NCI-H82 treated with DMSO at 0.1 percent for 48 hours (cell line): ENCODE results near the gene FERMT3.

Experiments
- DNase-seq: peaks from one replicate; lab custom pipeline; 2025; ENCODE audit not compliant: unreplicated experiment; lab: John Stamatoyannopoulos, UW

FERMT3 gene

DNA sequence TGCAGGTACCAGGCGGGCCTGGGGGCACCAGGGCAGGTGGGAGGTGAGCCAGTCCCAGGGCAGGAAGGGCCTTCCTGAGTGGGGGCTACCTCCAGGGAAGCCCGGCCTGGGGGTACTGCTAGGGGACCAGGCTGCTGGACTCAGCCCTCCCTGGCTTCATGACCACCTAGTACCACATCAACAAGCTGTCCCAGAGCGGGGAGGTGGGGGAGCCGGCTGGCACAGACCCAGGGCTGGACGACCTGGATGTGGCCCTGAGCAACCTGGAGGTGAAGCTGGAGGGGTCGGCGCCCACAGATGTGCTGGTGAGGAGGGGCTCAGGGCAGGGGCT is 12.8 kb downstream of the FERMT3 start:
- DNase-seq, result no peak

DNA sequence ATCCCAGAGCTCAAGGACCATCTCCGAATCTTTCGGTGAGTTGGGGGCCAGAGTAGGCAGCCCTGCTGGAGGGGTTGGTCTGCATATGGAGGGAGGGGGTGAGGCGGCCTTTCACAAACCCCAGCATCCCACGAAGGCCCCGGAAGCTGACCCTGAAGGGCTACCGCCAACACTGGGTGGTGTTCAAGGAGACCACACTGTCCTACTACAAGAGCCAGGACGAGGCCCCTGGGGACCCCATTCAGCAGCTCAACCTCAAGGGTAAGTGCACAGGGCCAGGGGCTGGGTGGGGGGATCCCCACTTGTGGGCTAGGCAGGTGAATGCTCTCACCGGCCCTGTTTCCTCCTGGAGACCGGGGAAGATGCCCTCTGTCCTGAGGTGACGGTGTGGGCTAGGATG is 13.2 kb downstream of the FERMT3 start:
- DNase-seq, result no peak

DNA sequence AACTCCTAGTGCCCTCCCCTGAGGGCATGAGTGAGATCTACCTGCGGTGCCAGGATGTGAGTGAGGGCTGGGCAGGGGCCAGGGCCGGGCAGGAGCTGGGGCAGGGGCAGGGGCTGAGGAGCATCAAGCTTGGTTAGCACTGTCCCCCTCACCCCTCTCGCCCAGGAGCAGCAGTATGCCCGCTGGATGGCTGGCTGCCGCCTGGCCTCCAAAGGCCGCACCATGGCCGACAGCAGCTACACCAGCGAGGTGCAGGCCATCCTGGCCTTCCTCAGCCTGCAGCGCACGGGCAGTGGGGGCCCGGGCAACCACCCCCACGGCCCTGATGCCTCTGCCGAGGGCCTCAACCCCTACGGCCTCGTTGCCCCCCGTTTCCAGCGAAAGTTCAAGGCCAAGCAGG is 13.8 kb downstream of the FERMT3 start:
- DNase-seq, result no peak

DNA sequence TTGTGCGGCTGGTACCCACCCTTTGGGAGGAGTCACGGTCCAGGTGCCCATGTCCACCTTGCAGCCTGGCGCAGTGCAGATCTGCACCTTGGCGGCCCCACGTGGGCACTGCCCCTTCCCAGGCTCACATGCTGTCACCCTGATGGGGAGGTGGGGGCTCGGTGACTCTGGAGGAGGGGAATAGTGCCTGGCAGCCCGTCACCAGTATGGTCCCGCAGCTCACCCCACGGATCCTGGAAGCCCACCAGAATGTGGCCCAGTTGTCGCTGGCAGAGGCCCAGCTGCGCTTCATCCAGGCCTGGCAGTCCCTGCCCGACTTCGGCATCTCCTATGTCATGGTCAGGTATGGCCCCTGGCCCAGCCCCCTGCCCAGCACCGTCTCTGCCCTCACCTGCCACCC is 14.3 kb downstream of the FERMT3 start:
- no peak for DNase-seq

DNA sequence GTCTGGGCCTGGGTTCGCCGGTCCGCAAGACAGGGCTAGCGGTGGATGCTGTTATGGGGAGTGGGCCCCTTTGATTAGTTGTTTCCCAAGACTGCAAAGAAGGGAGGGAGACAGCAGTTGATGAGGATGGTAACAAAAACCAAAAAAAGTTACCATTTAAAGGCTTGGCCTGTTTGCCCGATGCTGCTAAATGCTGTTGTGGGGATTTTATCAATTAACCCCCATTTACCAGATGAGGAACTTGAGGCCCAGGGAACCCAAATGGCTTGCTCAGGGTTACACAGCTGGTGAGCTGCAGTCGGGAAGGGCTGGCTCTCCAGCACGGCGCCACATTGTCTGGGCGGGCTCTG is 16.1 kb downstream of the FERMT3 start:
- no peak for DNase-seq

DNA sequence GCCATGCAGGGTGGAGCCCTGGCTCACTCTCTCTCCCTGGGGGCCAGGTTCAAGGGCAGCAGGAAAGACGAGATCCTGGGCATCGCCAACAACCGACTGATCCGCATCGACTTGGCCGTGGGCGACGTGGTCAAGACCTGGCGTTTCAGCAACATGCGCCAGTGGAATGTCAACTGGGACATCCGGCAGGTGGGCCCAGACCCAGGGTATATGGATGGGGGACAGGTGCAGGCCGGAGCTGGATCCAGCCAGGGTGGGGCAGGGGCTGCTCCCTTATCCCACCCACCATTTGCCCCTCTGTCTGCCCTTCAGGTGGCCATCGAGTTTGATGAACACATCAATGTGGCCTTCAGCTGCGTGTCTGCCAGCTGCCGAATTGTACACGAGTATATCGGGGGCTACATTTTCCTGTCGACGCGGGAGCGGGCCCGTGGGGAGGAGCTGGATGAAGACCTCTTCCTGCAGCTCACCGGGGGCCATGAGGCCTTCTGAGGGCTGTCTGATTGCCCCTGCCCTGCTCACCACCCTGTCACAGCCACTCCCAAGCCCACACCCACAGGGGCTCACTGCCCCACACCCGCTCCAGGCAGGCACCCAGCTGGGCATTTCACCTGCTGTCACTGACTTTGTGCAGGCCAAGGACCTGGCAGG is 16.6 kb downstream of the FERMT3 start:
- no peak for DNase-seq

DNA sequence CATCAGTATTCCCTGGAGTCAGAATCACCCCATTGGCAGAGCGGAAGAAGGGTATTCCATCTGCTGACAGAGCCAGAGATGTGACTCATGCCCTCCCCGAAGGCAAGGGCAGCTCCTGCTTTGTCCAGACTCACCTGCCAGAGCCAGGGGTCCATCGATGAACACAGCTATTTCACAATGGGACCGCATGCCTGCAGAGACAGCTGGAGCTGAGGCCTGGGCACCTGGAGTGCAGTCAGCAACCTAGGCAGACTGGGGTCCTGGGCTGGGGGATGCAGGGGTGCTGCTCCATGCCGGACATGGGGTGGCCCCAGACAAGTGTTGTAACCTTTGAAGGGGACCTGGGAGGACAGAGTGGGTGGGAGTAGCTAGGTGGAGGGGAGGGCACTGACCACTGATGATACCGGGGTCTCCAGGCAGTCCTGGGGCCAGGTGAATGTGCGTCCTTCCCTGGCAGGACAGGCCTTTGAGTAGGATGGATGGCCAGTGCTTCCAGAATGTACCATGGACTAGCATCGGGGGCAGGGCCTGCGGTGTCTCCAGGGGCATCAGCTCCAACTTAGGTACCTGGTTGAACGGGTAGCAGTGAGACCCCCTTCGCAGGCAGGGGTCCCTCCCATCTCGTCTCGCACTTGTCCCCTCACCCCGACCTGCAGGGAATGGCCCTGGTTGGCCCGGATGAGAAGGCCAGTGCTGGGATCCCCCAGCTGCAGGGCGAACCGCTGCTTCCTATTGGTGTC is 17.8 kb downstream of the FERMT3 start:
- DNase-seq, result no peak

DNA sequence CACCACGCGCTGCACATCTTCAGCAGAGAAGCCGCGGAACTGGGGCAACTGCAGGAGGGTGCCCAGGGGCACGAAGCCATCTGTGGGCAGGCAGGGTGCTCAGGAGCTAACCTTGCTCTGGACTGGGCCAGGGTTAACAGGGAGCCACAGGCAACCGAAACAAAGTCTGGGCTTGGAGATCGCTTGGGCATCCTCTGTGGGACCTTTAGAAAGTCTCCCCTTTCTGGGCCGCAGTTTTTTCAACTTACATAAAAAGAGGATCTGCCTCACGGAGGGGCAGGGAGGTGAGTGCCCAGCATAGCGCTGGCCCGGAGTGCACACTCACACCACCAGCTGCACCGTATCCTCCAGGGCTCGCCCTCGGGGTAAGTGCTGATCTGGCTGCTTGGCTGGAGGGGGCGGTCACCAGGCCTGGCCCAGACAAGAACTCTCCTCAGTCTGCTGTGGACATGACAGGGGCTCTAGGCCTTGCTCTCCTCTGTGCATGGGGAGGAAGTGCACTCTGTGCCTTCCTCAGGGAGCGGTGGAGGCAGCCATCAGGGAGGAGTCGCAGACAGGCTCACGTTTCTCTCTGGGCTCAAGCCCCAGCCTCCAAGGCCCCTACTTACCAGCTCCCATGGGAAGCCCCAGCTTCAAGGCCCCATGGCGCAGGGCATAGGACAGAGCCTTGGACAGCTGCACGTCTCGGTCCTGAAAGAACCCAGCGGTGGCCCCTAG is 18.5 kb downstream of the FERMT3 start:
- no peak for DNase-seq

DNA sequence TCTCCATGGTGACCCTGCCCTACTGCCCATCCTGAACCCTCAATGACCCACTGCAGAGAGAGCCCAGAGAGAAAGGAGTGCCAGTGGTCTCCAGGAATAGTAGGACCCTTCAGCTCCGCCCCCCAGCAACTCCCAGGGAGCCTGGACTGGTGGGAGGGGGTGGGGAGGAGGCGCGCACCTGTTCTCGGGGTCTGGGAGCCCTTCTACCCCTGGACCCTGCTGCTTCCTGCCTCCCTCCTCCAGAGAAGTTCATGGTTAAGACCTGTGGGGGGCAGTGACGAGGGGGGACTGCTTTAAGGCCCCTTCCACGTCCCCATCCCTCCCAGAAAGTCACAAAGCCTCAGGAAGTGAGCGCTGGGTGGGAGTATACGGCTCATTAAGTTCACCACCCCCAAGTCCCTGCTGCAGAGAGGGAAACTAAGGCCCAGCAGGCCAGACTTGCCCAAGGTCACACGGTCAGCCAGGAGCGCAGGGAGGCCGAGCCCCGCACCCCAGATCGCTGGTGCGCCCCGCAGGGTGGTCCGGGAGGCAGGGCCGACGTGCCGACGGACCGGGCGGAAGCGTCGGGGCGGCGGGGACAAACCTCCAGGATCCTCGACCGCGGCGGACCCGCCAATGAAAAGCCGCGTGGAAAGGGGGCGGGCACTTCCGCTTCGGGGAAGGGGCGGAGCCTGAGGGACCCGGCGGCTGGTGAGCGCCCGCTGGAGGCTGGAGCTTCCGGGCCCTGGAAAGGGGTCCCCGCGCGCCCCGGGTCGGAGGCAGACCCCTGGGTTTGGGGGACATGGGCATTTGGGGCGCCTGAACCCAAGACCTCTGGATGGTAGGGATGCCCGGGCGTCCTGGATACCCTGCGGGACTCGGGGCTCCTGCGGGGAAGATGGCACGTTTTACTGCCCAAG is 19.3 kb downstream of the FERMT3 start, which contains the start of the genes NUDT22 and TRPT1:
TSS of gene NUDT22 (plus strand) at position 667 of the 899 bp plus-strand sequence. CDS start 379 bp downstream, outside the sequence.
TSS of gene TRPT1 (minus strand) at position 579 of the 899 bp plus-strand sequence. CDS start at position 253, 326 bp downstream.
- peak; percentile 32 for DNase-seq

DNA sequence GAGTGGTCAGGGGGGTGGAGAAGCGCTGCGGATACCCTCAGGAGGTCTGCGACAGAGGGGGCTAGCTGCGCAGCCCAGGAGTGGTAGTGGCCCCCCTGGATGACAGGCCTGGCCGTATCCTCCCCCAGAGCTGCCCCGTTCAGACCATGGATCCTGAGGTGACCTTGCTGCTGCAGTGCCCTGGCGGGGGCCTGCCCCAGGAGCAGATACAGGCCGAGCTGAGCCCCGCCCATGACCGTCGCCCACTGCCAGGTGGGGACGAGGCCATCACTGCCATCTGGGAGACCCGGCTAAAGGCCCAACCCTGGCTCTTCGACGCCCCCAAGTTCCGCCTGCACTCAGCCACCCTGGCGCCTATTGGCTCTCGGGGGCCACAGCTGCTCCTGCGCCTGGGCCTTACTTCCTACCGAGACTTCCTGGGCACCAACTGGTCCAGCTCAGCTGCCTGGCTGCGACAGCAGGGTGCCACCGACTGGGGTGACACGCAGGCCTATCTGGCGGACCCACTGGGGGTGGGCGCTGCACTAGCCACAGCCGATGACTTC is 20.1 kb downstream of the FERMT3 start:
- DNase-seq, result no peak

DNA sequence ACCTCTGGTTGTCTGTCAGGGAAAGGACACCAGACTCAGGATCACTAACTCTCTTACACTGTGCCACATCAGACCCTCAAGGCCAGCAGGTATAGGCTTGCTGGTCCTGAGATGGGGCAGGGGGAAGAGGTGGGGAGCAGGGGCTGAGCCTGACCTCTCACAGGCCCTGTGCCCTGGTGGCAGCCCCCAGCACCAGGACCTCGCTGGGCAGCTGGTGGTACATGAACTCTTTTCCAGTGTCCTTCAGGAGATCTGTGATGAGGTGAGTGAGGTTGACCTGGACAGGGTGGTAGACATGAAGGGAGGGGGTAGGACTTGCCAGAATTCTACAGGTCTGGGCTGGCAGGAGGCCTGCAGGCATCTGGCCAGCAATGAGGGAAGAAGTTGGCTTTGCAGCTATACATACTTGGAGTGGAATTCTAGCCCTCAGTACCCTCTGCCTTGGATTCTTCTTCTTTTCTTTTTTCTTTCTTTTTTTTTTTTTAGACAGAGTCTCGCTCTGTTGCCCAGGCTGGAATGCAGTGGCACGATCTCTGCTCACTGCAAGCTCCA is 21.0 kb downstream of the FERMT3 start:
- no peak for DNase-seq

DNA sequence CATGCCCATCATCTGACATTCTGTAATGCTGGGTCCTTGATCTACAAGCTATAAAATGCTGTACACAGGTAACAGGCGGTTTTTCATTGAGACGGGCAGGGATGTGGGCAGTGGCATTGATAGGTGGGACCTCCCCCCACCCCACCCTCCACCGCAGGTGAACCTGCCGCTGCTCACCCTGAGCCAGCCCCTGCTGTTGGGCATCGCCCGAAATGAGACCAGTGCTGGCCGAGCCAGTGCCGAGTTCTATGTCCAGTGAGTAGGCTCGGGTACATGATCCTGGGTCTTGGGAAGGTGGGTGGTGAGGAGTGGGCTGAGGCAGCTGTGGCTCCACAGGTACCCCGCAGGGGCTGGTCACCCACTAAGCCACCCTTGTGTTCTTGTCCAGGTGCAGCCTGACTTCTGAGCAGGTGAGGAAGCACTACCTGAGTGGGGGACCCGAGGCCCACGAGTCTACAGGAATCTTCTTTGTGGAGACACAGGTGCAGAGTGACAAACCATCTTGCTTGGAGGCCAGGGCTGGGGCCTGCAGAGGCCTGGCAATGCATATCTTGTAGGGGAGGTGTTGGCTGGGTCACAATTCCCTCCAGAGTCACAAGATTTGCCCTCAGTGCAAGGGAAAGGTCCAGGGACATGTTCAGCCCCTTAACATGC is 22.7 kb downstream of the FERMT3 start:
- no peak for DNase-seq

DNA sequence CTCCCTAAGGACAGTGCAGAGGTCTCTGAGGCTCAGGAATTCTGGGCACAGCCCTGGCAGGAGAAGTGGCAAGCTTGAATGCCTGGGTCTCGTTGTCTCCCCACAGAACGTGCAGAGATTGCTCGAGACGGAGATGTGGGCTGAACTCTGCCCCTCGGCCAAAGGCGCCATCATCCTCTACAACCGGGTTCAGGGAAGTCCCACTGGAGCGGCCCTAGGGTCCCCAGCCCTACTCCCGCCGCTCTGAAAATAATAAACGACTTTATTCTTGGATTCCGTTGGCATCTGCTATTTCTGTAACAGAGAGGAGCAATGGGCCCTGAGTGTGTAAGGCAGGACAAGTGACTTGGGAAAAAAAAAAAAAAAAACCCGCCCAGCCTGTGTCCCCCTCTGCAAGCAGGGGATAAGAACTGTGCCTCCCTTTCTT is 23.2 kb downstream of the FERMT3 start:
- DNase-seq, result no peak

DNA sequence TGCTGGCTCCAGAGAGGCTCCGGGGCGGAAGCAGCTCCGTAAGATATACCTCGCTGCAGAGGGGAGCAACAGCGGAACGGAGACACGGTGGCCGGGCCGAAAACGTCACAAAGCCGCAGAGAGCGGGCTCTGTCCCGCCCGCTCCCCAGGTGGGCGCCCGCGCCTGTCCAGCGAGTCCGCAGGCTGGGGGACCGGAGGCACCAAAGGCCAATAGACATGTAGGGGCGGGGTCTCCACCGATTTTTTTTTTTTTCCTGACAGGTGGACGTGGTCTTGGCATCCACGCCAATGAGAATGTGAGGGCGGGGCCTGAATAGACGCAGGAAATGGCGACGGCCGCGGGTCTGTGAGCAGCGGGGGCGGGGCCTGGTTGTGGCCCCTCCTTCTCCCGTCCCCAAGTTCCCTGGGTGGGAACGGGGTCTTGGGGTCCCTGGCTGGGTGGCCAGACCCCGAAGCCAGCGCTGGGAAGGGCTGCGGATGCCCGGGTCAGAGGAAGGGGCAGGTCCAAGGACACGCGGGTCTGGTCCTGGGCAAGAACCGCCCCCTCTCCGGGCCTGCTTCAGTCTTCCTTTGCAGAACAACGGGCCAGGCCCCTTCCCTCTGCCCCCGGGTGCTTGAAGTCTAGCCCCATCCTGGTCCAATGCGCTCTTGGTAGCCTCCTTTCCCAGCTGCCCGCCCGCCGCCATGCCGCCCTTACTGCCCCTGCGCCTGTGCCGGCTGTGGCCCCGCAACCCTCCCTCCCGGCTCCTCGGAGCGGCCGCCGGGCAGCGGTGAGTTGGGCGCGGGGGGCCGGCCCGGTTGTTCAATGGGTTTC is 23.9 kb downstream of the FERMT3 start, which contains the start of gene DNAJC4:
TSS of gene DNAJC4 (plus strand) at position 378 of the 814 bp plus-strand sequence. CDS start at position 685, 307 bp downstream.
- peak; percentile 76 for DNase-seq

DNA sequence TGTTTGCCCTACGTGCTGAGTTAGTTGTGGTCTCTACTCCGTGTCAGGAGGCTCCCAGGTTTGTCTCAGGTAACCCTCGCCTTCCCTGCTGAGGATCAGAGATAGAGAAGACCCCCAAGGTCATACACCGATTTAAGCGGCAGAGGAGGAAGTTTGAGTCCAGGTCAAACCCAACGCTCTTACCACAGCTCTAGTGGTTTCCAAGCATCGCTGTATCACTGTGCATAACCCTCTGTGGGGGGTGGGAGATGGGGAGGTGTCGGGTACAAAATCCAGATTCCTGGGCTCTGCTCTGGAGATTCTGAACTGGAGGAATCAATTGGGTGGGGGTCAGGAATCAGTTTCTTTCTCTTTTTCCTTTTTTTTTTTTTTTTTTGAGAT is 24.5 kb downstream of the FERMT3 start:
- DNase-seq, result no peak

DNA sequence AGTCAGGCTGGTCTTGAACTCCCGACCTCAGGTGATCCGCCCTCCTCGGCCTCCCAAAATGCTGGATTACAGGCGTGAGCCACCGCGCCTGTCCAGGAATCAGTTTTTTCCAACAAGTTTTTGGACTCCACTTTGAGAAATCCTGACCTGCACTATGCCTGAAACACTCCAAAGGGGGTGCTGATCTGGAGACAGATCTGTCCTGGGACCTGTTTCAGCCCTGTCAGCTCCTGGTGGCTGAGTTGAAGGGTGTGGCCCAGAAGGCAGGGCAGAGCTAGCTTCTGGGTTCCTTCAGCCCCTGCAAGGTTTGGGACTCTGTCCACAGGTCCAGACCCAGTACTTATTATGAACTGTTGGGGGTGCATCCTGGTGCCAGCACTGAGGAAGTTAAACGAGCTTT is 25.0 kb downstream of the FERMT3 start:
- no peak for DNase-seq

DNA sequence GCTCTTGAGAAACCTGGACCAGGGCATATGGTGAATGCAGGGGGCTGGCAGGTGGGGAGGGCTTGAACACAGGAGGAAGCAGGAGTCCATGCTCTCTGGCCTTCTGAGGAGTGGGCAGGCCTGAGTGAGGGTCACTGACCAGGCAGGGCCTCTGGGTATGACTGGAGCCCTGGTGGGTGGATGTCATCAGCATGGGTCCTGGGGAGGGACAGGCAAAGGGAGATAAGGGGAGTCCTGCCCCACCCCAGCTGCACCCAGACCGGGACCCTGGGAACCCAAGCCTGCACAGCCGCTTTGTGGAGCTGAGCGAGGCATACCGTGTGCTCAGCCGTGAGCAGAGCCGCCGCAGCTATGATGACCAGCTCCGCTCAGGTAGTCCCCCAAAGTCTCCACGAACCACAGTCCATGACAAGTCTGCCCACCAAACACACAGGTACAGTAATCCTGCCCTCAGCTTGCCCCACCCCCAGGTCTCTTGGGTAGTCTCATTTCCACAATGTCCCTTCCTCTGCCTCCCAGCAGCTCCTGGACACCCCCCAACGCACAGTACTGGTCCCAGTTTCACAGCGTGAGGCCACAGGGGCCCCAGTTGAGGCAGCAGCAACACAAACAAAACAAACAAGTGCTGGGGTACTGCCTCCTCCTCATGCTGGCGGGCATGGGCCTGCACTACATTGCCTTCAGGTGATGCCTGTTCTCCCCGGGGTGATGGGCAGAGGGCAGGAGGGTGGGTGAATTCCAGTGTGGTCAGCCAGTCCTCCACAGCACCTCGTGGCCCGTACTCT is 25.9 kb downstream of the FERMT3 start:
- DNase-seq, result no peak

DNA sequence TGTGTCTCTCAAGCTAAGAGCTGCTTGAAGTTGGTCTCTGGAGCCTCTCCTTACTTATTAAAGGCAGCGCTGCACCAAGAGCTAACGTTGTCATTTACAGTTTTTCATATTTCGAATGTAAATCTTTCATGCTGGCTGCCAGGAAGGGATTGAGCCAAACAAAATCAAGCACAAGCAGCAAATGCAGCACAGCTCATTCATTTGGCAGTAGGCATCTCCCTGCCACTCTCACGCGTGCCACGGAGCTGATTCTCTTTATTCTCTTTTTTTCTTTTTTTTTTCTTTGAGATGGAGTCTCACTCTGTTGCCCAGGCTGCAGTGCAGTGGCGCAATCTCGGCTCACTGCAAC is 26.4 kb downstream of the FERMT3 start:
- DNase-seq, result no peak
